Fibroblast of pulmonary artery (primary cell): ENCODE measurements around the gene TTF2.
"Not testable (repeated sequence)": the region's sequence is repeated elsewhere in the genome, so short reads cannot be mapped to it uniquely, and the experiment has no call there.

Experiments used
- DNase-seq: peaks from one replicate; pipeline ENCODE4 v3.0.0-alpha.2; 2010; ENCODE audit warnings: low read depth
- H3K4me3 ChIP-seq: replicated peaks from 2 replicates; pipeline ENCODE4 v1.5.1; 2011; ENCODE audit warnings: low read depth, mild to moderate bottlenecking, control low read depth, low read length, moderate library complexity
- CTCF ChIP-seq: IDR thresholded peaks from 2 replicates; pipeline ENCODE4 v1.5.1; 2011; ENCODE audit warnings: mild to moderate bottlenecking, control low read depth, low read length, inconsistent platforms; ENCODE audit errors: missing control alignments

TTF2 gene

GRCh38 chr1:117146072-117146471 is 85.9 kb downstream of the TTF2 start:
- no peak for TF ChIP-seq CTCF
- H3K4me3 ChIP-seq, result no peak overlapping the region
- DNase-seq, result no peak

- TF ChIP-seq CTCF, result no peak
- peak; percentile 76 for DNase-seq
- H3K4me3 ChIP-seq, result no peak overlapping the region
These were observed 86.6 kb downstream of the TTF2 start for GRCh38 chr1:117146575-117147340.

GRCh38 chr1:117147341-117147831 is 87.3 kb downstream of the TTF2 start:
- H3K4me3 ChIP-seq, result no peak overlapping the region
- no peak for DNase-seq
- TF ChIP-seq CTCF, result no peak

GRCh38 chr1:117147856-117148588 is 87.9 kb downstream of the TTF2 start:
- H3K4me3 ChIP-seq, result no peak overlapping the region
- peak; percentile 71 for DNase-seq
- no peak for TF ChIP-seq CTCF

GRCh38 chr1:117150316-117150715 is 90.2 kb downstream of the TTF2 start:
- DNase-seq, result no peak
- H3K4me3 ChIP-seq, result no peak overlapping the region
- no peak for TF ChIP-seq CTCF

GRCh38 chr1:117151305-117151704 is 91.2 kb downstream of the TTF2 start:
- not testable (repeated sequence) for H3K4me3 ChIP-seq

More at GRCh38 chr1:117151305-117151704, 91.2 kb downstream of the TTF2 start:
- not testable (repeated sequence) for DNase-seq
